ENCODE data around the gene NLRC5. TPM values are rescaled to one million over a fixed set of nuclear protein-coding genes. Genes with fewer than 3 reads are reported as not detected.
A peak's percentile ranks its signal among the peaks of the same experiment; 100 is the strongest.

Gene NLRC5, protein sequence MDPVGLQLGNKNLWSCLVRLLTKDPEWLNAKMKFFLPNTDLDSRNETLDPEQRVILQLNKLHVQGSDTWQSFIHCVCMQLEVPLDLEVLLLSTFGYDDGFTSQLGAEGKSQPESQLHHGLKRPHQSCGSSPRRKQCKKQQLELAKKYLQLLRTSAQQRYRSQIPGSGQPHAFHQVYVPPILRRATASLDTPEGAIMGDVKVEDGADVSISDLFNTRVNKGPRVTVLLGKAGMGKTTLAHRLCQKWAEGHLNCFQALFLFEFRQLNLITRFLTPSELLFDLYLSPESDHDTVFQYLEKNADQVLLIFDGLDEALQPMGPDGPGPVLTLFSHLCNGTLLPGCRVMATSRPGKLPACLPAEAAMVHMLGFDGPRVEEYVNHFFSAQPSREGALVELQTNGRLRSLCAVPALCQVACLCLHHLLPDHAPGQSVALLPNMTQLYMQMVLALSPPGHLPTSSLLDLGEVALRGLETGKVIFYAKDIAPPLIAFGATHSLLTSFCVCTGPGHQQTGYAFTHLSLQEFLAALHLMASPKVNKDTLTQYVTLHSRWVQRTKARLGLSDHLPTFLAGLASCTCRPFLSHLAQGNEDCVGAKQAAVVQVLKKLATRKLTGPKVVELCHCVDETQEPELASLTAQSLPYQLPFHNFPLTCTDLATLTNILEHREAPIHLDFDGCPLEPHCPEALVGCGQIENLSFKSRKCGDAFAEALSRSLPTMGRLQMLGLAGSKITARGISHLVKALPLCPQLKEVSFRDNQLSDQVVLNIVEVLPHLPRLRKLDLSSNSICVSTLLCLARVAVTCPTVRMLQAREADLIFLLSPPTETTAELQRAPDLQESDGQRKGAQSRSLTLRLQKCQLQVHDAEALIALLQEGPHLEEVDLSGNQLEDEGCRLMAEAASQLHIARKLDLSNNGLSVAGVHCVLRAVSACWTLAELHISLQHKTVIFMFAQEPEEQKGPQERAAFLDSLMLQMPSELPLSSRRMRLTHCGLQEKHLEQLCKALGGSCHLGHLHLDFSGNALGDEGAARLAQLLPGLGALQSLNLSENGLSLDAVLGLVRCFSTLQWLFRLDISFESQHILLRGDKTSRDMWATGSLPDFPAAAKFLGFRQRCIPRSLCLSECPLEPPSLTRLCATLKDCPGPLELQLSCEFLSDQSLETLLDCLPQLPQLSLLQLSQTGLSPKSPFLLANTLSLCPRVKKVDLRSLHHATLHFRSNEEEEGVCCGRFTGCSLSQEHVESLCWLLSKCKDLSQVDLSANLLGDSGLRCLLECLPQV (N-terminal part only)
- polyA plus RNA-seq (2012; ENCODE audit: insufficient read depth, insufficient read length, low read depth), result 11.6 TPM

DNA sequence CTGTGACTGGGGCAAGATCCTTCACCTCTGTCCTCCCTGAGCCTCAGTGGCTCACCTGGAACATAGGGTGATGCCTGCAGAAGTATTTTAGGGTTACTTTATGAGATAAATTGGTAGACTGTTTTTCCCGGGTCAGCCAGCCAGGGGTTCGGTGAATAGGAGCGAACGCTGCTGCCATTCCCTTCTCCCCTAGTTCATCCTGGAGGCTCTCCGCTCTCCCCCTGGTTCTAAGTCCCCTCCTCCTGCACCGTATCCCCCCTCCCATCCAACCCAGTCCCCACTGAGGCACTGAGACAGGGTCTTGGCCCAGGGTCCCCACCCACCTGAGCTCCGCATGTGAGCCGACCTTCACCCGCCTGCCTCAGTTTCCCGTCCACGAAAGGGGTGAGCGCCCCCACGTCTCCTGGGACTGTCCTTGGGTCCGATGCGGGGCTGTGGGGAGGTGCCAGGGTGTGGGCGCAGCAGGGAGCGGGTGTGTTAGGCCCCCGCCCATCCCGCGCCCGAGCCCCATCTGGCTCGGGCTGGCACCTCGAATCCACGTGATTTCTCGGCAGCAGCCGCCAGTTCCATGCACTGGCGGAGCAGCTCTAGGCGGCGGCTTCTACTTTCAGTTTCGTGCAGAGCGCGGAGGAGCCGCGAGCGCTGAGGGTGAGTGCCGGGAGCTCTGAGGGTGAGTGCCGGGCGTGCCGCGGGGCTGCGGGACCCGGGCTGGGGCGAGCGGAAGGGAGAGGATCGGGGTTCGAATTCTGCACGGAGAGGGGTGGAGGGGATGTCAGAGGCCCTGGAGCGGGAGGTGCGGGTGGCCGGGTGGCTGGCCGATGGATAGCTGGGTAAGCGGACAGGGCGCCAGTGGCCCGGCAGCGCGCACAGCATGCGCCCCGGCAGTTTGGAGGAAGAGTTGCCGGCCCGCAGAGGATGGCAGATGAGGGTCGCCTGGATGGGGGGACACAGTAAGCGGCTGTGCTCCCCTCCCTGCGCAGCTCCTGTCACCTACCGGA, at the start of gene NLRC5:
NLRC5 (plus strand) TSS at position 610 of the 998 bp plus-strand sequence. CDS start 31,156 bp downstream, outside the sequence.
- no peaks in the 10 kb centered on the region for H3K9me3 ChIP-seq
- DNase-seq, result peak; percentile 81
- H3K4me3 ChIP-seq (ENCODE audit: low read depth, low read length), result peak within 1 kb of the TSS; percentile 80
- peaks cover 5% of the 10 kb centered on the region for H3K4me1 ChIP-seq
- no peaks in the 10 kb centered on the region for H3K27me3 ChIP-seq
- TF ChIP-seq, protein P1, sequence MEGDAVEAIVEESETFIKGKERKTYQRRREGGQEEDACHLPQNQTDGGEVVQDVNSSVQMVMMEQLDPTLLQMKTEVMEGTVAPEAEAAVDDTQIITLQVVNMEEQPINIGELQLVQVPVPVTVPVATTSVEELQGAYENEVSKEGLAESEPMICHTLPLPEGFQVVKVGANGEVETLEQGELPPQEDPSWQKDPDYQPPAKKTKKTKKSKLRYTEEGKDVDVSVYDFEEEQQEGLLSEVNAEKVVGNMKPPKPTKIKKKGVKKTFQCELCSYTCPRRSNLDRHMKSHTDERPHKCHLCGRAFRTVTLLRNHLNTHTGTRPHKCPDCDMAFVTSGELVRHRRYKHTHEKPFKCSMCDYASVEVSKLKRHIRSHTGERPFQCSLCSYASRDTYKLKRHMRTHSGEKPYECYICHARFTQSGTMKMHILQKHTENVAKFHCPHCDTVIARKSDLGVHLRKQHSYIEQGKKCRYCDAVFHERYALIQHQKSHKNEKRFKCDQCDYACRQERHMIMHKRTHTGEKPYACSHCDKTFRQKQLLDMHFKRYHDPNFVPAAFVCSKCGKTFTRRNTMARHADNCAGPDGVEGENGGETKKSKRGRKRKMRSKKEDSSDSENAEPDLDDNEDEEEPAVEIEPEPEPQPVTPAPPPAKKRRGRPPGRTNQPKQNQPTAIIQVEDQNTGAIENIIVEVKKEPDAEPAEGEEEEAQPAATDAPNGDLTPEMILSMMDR (IDR thresholded peaks at IDR 0.05; ENCODE audit: low read depth, low read length), result no peak
- H3K36me3 ChIP-seq, result no peaks in the 10 kb centered on the region

DNA sequence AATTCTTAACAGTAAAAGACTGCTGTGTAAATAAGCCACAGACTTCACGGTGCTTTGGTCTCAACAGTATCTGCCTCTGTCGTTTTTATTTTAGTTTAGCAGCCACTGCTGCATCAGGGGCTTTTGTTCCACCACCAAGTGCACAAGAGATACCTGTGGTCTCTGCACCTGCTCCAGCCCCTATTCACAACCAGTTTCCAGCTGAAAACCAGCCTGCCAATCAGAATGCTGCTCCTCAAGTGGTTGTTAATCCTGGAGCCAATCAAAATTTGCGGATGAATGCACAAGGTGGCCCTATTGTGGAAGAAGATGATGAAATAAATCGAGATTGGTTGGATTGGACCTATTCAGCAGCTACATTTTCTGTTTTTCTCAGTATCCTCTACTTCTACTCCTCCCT, 49.6 kb upstream of the NLRC5 start:
- H3K36me3 ChIP-seq, result peaks cover 100% of the 10 kb centered on the region
- TF ChIP-seq, protein P1 (IDR thresholded peaks at IDR 0.05; ENCODE audit: low read depth, low read length), result no peak
- 0 out of 2 replicates have a peak, but pooled peaks cover 3% of the 10 kb centered on the region for H3K4me1 ChIP-seq

DNA sequence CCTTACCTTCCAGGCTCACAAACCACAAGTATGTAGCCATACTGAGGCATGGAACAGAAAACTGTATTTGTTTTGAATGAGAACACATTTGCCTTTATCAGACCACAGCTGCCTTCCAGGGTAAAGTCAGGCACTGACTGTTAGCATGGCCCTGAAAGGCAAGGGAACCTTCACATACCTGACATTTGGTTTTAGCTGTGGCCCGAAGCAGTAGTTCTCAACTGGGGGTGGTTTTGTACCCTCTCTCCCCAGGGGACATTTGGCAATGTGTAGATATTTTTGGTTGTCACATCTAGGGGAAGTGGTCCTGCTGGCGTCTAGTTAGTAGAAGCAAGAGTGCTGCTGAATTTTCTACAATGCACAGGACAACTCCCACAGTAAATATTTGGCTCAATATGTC, 48.3 kb upstream of the NLRC5 start:
- no peak for DNase-seq
- Histone ChIP-seq H3K4me3 (ENCODE audit: low read depth, low read length) (no peak overlapping the region), H3K36me3 (peaks cover 93% of the 10 kb centered on the region), H3K4me1 (no peaks in the 10 kb centered on the region), H3K27me3 (no peaks in the 10 kb centered on the region), H3K9me3 (no peaks in the 10 kb centered on the region)
- TF ChIP-seq, protein P1 (IDR thresholded peaks at IDR 0.05; ENCODE audit: low read depth, low read length), result no peak

More for the DNA sequence above, 49.6 kb upstream of the NLRC5 start:
- DNase-seq, result no peak
- no peaks in the 10 kb centered on the region for H3K9me3 ChIP-seq
- no peaks in the 10 kb centered on the region for H3K27me3 ChIP-seq
- no peak overlapping the region for H3K4me3 ChIP-seq (ENCODE audit: low read depth, low read length)

DNA sequence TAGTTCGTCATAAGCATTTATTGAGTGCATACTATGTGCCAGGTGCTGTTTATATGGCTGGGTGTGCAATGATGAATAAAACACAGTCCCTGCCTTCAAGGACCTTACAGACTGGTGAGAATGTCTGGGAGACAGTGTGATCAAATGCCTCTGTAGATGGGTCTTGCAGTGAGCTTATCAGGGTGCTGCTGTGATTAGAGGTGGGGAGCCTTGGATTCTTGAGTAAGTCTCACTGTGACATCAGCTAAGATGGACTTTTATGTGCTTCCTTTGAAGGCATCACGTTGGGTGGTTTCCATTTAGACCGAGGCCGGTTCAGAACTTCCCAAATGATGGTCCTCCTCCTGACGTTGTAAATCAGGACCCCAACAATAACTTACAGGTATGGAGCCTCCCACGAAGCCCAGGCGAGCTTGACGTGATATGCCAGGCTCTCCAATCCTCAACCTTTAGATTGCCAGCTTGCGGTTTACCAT, 47.5 kb upstream of the NLRC5 start:
- Histone ChIP-seq H3K36me3 (peaks cover 85% of the 10 kb centered on the region), H3K27me3 (no peaks in the 10 kb centered on the region), H3K9me3 (no peaks in the 10 kb centered on the region), H3K4me1 (no peaks in the 10 kb centered on the region), H3K4me3 (ENCODE audit: low read depth, low read length) (no peak overlapping the region)
- TF ChIP-seq, protein P1 (IDR thresholded peaks at IDR 0.05; ENCODE audit: low read depth, low read length), result no peak
- no peak for DNase-seq
